ENCODE data around the gene NPNT. TPM values are rescaled to one million over a fixed set of nuclear protein-coding genes. Genes with fewer than 3 reads are reported as not detected.

Gene NPNT
- total RNA-seq, 1 donor from 2014 or later, result 3.1 TPM

GRCh38 chr4:105896984-105897775 lies 1.9 kb downstream of the NPNT start:
- no peak for DNase-seq (ENCODE audit: low read depth)
- H3K27ac ChIP-seq (ENCODE audit: low read depth, low read length), result no peak overlapping the region
- TF ChIP-seq CTCF (IDR thresholded peaks at IDR 0.05; ENCODE audit: insufficient read depth, low read depth, low read length), result no peak
- no peak for TF ChIP-seq EZH2 (IDR thresholded peaks at IDR 0.05; ENCODE audit: insufficient read depth, low read length)
- no peak overlapping the region for H2AFZ ChIP-seq (ENCODE audit: low read depth, low read length)
- H3K4me1 Mint-ChIP-seq (ENCODE audit: low read depth, unreplicated experiment), result no peaks in the 10 kb centered on the region
- H3K36me3 Mint-ChIP-seq (ENCODE audit: low read depth, unreplicated experiment), result no peaks in the 10 kb centered on the region
- no peak overlapping the region for H3K27ac Mint-ChIP-seq (ENCODE audit: unreplicated experiment)
- H4K20me1 ChIP-seq (ENCODE audit: insufficient read depth, low read length), result no peaks in the 10 kb centered on the region
- H3K4me2 ChIP-seq (ENCODE audit: low read length), result no peak overlapping the region
- H3K9ac ChIP-seq (ENCODE audit: low read length), result no peak overlapping the region
- no peaks in the 10 kb centered on the region for H3K36me3 ChIP-seq (ENCODE audit: insufficient read depth, low read length)
- peaks cover 69% of the 10 kb centered on the region for H3K27me3 ChIP-seq (ENCODE audit: insufficient read depth, low read length)
- no peak overlapping the region for H3K4me3 Mint-ChIP-seq (ENCODE audit: unreplicated experiment)
- no peak overlapping the region for H3K4me3 ChIP-seq (ENCODE audit: insufficient read depth, low read depth, low read length)
- H3K4me1 ChIP-seq (ENCODE audit: insufficient read depth, low read length), result peaks cover 11% of the 10 kb centered on the region
- no peaks in the 10 kb centered on the region for H3K9me3 Mint-ChIP-seq (ENCODE audit: unreplicated experiment)
- no peak for FAIRE-seq
- no peaks in the 10 kb centered on the region for H3K9me3 ChIP-seq (ENCODE audit: insufficient read depth, low read depth, low read length)
- H3K79me2 ChIP-seq (ENCODE audit: insufficient read depth, low read length), result no peaks in the 10 kb centered on the region
- peaks cover 72% of the 10 kb centered on the region for H3K27me3 Mint-ChIP-seq (ENCODE audit: low read depth, unreplicated experiment)

- H3K36me3 Mint-ChIP-seq (ENCODE audit: low read depth, unreplicated experiment), result no peaks in the 10 kb centered on the region
- Histone ChIP-seq H3K9ac (ENCODE audit: low read length) (no peak overlapping the region), H3K27ac (ENCODE audit: low read depth, low read length) (no peak overlapping the region), H2AFZ (ENCODE audit: low read depth, low read length) (no peak overlapping the region), H3K36me3 (ENCODE audit: insufficient read depth, low read length) (no peaks in the 10 kb centered on the region), H3K9me3 (ENCODE audit: insufficient read depth, low read depth, low read length) (no peaks in the 10 kb centered on the region), H3K27me3 (ENCODE audit: insufficient read depth, low read length) (peaks cover 44% of the 10 kb centered on the region), H3K4me3 (ENCODE audit: insufficient read depth, low read depth, low read length) (no peak overlapping the region), H3K4me2 (ENCODE audit: low read length) (no peak overlapping the region), H3K4me1 (ENCODE audit: insufficient read depth, low read length) (peaks cover 9% of the 10 kb centered on the region), H4K20me1 (ENCODE audit: insufficient read depth, low read length) (no peaks in the 10 kb centered on the region), H3K79me2 (ENCODE audit: insufficient read depth, low read length) (no peaks in the 10 kb centered on the region)
- H3K27me3 Mint-ChIP-seq (ENCODE audit: low read depth, unreplicated experiment), result peaks cover 47% of the 10 kb centered on the region
- H3K27ac Mint-ChIP-seq (ENCODE audit: unreplicated experiment), result no peak overlapping the region
- FAIRE-seq, result no peak
- H3K4me1 Mint-ChIP-seq (ENCODE audit: low read depth, unreplicated experiment), result no peaks in the 10 kb centered on the region
- no peak overlapping the region for H3K4me3 Mint-ChIP-seq (ENCODE audit: unreplicated experiment)
- TF ChIP-seq CTCF (IDR thresholded peaks at IDR 0.05; ENCODE audit: insufficient read depth, low read depth, low read length) (no peak), EZH2 (IDR thresholded peaks at IDR 0.05; ENCODE audit: insufficient read depth, low read length) (no peak)
- no peak for DNase-seq (ENCODE audit: low read depth)
- H3K9me3 Mint-ChIP-seq (ENCODE audit: unreplicated experiment), result no peaks in the 10 kb centered on the region
Measured at GRCh38 chr4:105900541-105900940, 5.3 kb downstream of the NPNT start.
